Pancreas (tissue), 10 donors: ENCODE results near the gene VAMP8. TPM values are rescaled to one million over a fixed set of nuclear protein-coding genes. Genes with fewer than 3 reads are reported as not detected.
"Not testable (repeated sequence)": the region's sequence is repeated elsewhere in the genome, so short reads cannot be mapped to it uniquely, and the experiment has no call there.

Experiments
- ATAC-seq, 4 donors: fragments of 200-7000 bp; cut with Tn5 transposase; one replicate each; pipeline versions ENCODE4 v1.8.0 to v1.9.1; 2020; ENCODE audit warnings: mild to moderate bottlenecking in 4 of 4, moderate library complexity in 4 of 4
- DNase-seq, 6 donors: peaks; one replicate each; pipeline ENCODE4 v3.0.0-alpha.2; 2020
- FAIRE-seq: peaks from 2 replicates; lab custom pipeline; 2012; peaks lifted over from hg19 to GRCh38; lab: Jason Lieb, UNC
- H3K27ac ChIP-seq, 4 donors: fragments of 200-600 bp; sonication (generic); 1 replicate in 3 of 4; 2 replicates in 1 of 4; pipeline versions ENCODE4 v1.5.0 to v1.8.0; 2020
- H3K27me3 ChIP-seq, 4 donors: fragments of 200-600 bp; one replicate each; pipeline ENCODE4 v1.8.0; 2021
- H3K36me3 ChIP-seq, 3 donors: fragments of 200-600 bp; sonication (generic) in 1 of 3; one replicate each; pipeline versions ENCODE4 v1.5.0 to v1.8.0; 2020 to 2021
- H3K4me1 ChIP-seq, 3 donors: fragments of 200-600 bp; one replicate each; pipeline ENCODE4 v1.8.0; 2021
- H3K4me3 ChIP-seq, 4 donors: fragments of 200-600 bp; sonication (generic) in 2 of 4; one replicate each; pipeline versions ENCODE4 v1.5.0 to v1.8.0; 2020 to 2021
- H3K9me3 ChIP-seq, 4 donors: fragments of 200-600 bp; one replicate each; pipeline ENCODE4 v1.8.0; 2021
- WGBS, 2 donors: extraction: QIAGEN DNeasy Blood & Tissue Kit; methylation state at CpG; one replicate each; pipeline ENCODE4 v1.1.7; 2013; 5-methylcytosine and 5-hydroxymethylcytosine counted together
- intact Hi-C, 3 donors: fragments of 100-400 bp; cut with DNase I; formaldehyde crosslinking; loops; one replicate each; pipeline versions ENCODE4 v1.11.1 to v1.14.2; 2022
- polyA plus RNA-seq, 2 donors: library from polyadenylated mRNA; stranded (reverse); fragments of 200-250 nt; gene quantifications; one replicate each; pipeline ENCODE4 v1.2.3, GENCODE V29; 2013
- total RNA-seq, 6 donors: library from RNA; stranded (reverse); fragmentation: NEBNext Ultra II Directional in 4 of 6; extraction: Animal tissue kit (Norgen Biotek cat#: 25700) in 4 of 6; gene quantifications; one replicate each; pipeline versions ENCODE4 v1.2.1 to v1.2.4, GENCODE V29; 2021 to 2023
- TF ChIP-seq, protein P1 (sequence below), 4 donors: fragments of 200-600 bp; sonication (generic) in 3 of 4; IDR thresholded peaks; one replicate each; pipeline versions ENCODE4 v1.5.0 to v1.8.0; 2021; ENCODE audit warnings: antibody characterized with exemption in 4 of 4
- donor health status: healthy with polysubstance abuse.
- donor health status: DM: no; HTN: no; CAD: no; lungs with moderate emphysema.
- donor health status: DM: no; HTN: no; CAD: no.
- donor health status: control.
- donor health status: control.
- donor health status: Bipolar disorder and iron deficiency.
- donor health status: DM: yes; HTN: yes; CAD: no.
- donor health status: DM: no; HTN: no; CAD: no.
- donor health status: DM: no; HTN: no; CAD: no.
- donor health status: DM: yes; HTN: yes; CAD: no.

The VAMP8 gene
- total and polyA plus RNA-seq, 8 donors: 57.7 to 150 (median 76.6) TPM

- TF ChIP-seq, protein P1, sequence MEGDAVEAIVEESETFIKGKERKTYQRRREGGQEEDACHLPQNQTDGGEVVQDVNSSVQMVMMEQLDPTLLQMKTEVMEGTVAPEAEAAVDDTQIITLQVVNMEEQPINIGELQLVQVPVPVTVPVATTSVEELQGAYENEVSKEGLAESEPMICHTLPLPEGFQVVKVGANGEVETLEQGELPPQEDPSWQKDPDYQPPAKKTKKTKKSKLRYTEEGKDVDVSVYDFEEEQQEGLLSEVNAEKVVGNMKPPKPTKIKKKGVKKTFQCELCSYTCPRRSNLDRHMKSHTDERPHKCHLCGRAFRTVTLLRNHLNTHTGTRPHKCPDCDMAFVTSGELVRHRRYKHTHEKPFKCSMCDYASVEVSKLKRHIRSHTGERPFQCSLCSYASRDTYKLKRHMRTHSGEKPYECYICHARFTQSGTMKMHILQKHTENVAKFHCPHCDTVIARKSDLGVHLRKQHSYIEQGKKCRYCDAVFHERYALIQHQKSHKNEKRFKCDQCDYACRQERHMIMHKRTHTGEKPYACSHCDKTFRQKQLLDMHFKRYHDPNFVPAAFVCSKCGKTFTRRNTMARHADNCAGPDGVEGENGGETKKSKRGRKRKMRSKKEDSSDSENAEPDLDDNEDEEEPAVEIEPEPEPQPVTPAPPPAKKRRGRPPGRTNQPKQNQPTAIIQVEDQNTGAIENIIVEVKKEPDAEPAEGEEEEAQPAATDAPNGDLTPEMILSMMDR (IDR thresholded peaks at IDR 0.05): no peak
- Histone ChIP-seq H3K4me1 (peaks cover 24 to 55% (median 30%) of the 10 kb centered on the region in 3 donors), H3K4me3 (no peak overlapping the region), H3K27me3 (no peaks in the 10 kb centered on the region), H3K27ac (peak overlapping the region in 2 of 4 donors; percentile 46 to 50), H3K9me3 (no peaks in the 10 kb centered on the region), H3K36me3 (no peaks in the 10 kb centered on the region)
- peak in 1 of 6 donors; percentile 13 for DNase-seq
- intact Hi-C loops: no loop called here
- no peak for FAIRE-seq
- 93 to 94% methylated on average over 4 of the region's 4 CpGs for WGBS, 2 donors
- no peak for ATAC-seq
Observed at GRCh38 chr2:85589181-85589580, 11.8 kb downstream of the VAMP8 start.

GRCh38 chr2:85589982-85590791, 12.8 kb downstream of the VAMP8 start:
- no peak for FAIRE-seq

GRCh38 chr2:85590950-85591349, 13.6 kb downstream of the VAMP8 start:
- DNase-seq (peak in 1 of 6 donors; percentile 11), ATAC-seq (no peak), FAIRE-seq (no peak)
- intact Hi-C loops: no loop called here
- Histone ChIP-seq H3K36me3 (no peaks in the 10 kb centered on the region), H3K27me3 (no peaks in the 10 kb centered on the region), H3K4me3 (no peak overlapping the region), H3K27ac (peak overlapping the region in 2 of 4 donors; percentile 46 to 50), H3K9me3 (no peaks in the 10 kb centered on the region), H3K4me1 (peaks cover 17 to 39% (median 23%) of the 10 kb centered on the region in 3 donors)
- WGBS, 2 donors: 71 to 80% methylated on average over 2 of the region's 2 CpGs
- TF ChIP-seq, protein P1 (IDR thresholded peaks at IDR 0.05): no peak

More at GRCh38 chr2:85589982-85590791, 12.8 kb downstream of the VAMP8 start:
- Histone ChIP-seq H3K27me3 (no peaks in the 10 kb centered on the region), H3K4me3 (no peak overlapping the region), H3K36me3 (no peaks in the 10 kb centered on the region), H3K9me3 (no peaks in the 10 kb centered on the region), H3K4me1 (peaks cover 17 to 47% (median 31%) of the 10 kb centered on the region in 3 donors), H3K27ac (peak overlapping the region in 2 of 4 donors; percentile 46 to 50)
- TF ChIP-seq, protein P1 (IDR thresholded peaks at IDR 0.05): no peak
- intact Hi-C loops: no loop called here
- DNase-seq (peak in 1 of 6 donors; percentile 9), ATAC-seq (peak in 3 of 4 donors; percentile 11 to 23 (median 14))
- 43 to 48% methylated on average over 7 of the region's 7 CpGs for WGBS, 2 donors

- Histone ChIP-seq H3K36me3 (no peaks in the 10 kb centered on the region), H3K27me3 (no peaks in the 10 kb centered on the region), H3K27ac (peak overlapping the region in 1 of 4 donors; percentile 27), H3K4me3 (no peak overlapping the region), H3K4me1 (peaks cover 20 to 38% (median 23%) of the 10 kb centered on the region in 3 donors), H3K9me3 (no peaks in the 10 kb centered on the region)
- FAIRE-seq (no peak), DNase-seq (peak in 3 of 6 donors; percentile 27 to 74 (median 60)), ATAC-seq (no peak)
- WGBS, 2 donors: 74 to 79% methylated on average over 12 of the region's 12 CpGs
- intact Hi-C loops: no loop called here
- TF ChIP-seq, protein P1 (IDR thresholded peaks at IDR 0.05): no peak
Observed at GRCh38 chr2:85591563-85591962, 14.2 kb downstream of the VAMP8 start.

GRCh38 chr2:85592299-85592698, 14.9 kb downstream of the VAMP8 start:
- FAIRE-seq, H3K9me3 ChIP-seq, DNase-seq, intact Hi-C loops, H3K36me3 ChIP-seq, H3K27me3 ChIP-seq, H3K4me3 ChIP-seq, ATAC-seq: not testable (repeated sequence)
- WGBS, 2 donors: 86 to 92% methylated on average over 9 of the region's 9 CpGs
- H3K27ac ChIP-seq: peak overlapping the region in 2 of 4 donors; percentile 16 to 27
- H3K4me1 ChIP-seq: peaks cover 20 to 35% (median 30%) of the 10 kb centered on the region in 3 donors
